SIG-M5 treated with dmso at 0.1 percent for 504 hours (cell line): Measurements from ENCODE around the gene RNF8.
A peak's percentile ranks its signal among the peaks of the same experiment; 100 is the strongest.
"Not testable (repeated sequence)": the region's sequence is repeated elsewhere in the genome, so short reads cannot be mapped to it uniquely, and the experiment has no call there.

Source experiments
- DNase-seq: peaks from one replicate; lab custom pipeline; 2025; ENCODE audit not compliant: unreplicated experiment; lab: John Stamatoyannopoulos, UW

RNF8 gene, protein sequence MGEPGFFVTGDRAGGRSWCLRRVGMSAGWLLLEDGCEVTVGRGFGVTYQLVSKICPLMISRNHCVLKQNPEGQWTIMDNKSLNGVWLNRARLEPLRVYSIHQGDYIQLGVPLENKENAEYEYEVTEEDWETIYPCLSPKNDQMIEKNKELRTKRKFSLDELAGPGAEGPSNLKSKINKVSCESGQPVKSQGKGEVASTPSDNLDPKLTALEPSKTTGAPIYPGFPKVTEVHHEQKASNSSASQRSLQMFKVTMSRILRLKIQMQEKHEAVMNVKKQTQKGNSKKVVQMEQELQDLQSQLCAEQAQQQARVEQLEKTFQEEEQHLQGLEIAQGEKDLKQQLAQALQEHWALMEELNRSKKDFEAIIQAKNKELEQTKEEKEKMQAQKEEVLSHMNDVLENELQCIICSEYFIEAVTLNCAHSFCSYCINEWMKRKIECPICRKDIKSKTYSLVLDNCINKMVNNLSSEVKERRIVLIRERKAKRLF

DNA sequence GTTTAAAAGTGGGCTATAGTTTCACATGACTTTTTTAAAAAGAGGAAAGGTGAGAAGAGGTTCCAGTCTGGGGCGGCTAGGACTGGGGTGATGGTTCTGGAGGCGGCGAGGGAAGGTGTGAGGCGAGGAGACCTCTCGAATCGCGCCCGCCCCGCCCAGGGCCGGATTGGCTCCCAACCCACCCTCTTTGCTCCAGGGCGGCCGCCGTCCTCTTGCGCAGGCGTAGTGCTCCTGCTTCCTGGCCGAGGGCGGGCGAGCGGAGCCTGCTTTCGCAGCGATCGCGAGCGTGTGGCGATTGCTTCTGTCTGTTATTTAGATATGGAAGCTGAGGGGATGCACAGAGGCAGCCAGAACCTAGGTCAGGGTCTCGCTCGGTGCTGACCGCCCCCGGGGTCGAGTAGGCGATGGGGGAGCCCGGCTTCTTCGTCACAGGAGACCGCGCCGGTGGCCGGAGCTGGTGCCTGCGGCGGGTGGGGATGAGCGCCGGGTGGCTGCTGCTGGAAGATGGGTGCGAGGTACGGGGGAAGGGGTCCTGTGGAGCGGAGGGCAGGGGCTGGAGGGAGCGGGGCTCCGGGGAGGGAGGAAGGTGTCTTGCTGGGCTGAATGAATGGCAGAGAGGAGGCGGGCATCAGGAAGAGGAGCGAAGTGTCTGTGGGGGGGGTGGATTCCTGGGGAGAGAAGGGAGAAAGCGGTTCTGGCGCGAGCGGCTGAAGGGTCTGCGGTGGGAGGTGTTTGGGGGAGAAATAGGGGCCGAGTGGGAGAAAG is at the start of gene RNF8:
Gene RNF8 (plus strand): TSS at position 223 of the 765 bp plus-strand sequence. CDS start 182 bp downstream, at position 405.
- peak; percentile 71 for DNase-seq

DNA sequence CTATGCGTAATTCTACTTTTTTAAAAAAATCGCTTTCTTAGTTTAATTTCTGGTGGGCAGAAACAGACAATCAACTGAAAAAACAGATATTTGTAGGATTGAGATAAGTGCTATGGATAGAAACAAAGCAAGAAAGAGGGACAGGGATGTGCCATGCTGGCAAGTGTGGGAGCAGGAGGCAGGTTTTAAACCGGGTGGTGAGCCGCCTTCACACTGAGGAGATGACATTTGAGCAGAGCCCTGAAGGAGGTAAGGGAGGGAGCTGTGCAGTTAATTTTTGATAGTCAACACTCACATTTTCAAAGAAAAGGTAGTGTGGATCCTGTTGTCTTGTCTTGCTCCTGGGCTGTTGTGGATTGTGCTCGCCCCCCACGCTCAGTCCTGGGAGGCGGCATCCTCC is 49.0 kb upstream of the RNF8 start:
- no peak for DNase-seq

DNA sequence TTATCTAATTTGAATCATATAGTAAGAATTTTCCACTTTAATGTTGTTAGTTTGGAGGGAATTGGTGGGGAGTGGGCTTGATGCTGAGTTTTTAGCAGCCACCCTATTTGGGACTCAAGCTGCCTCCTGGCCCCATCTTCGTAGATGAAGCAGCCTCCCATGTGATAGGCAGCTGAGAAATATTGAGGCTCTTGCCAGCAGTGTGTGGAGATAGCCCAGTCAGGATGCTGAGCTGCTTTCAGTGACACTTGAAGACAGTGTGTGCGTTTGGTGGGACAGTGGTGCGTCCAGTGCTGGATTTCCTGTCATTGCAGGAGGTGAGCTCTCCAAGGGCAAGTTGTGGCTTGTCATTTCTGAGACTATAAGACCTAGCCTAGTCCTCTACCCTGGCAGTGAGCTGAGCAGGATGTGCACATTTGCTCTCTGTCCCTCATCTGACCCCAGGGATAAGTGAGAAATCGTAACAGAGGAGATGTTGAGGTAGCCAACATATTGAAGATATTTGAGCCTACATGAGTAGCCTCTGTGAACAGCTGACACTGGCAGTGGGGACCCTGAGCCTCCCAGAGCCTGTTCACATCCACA is 47.9 kb upstream of the RNF8 start:
- no peak for DNase-seq

DNA sequence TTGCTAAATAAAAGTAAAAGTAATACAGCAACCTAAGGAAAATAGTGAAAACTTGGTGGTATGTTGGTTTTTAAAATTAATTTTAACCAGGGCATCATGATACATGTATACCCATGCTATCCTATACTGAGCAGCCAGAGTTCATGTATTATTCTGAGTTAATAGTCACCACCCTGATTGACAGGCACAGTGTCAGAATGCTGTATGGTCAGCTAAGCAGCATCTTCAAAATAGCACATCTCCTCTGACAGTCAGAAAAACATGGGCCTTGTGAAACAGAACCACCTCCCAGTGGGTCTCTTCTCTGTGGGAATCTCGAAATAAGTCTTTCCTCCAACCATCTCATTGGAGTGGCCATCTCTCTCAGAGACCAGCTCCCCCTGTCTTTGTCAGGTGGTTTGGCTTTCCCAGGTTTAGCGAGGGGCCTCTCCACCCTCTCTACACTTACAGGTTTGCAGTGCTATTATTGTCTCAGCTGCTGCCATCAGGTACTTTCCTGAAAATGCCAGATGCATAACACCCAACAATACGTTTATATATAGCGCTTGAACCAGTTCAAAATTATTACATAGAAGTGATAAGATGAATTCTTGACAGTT is 47.1 kb upstream of the RNF8 start:
- no peak for DNase-seq

DNA sequence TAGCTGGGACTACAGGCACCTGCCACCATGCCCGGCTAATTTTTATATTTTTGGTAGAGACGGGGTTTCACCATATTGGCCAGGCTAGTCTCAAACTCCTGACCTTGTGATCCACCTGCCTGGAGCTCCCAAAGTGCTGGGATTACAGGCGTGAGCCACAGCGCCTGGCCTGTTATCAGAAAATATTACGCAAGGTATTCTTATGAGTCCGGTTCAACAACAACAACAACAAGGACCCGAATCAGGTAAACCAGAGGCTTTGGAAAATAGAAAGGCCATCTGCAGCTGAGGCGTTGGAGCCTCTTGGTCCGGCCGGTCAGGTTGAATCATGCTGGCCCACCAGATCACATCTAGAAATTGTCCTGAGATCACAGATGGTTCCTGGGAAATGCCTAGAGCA is 46.3 kb upstream of the RNF8 start:
- DNase-seq, result not testable (repeated sequence)

DNA sequence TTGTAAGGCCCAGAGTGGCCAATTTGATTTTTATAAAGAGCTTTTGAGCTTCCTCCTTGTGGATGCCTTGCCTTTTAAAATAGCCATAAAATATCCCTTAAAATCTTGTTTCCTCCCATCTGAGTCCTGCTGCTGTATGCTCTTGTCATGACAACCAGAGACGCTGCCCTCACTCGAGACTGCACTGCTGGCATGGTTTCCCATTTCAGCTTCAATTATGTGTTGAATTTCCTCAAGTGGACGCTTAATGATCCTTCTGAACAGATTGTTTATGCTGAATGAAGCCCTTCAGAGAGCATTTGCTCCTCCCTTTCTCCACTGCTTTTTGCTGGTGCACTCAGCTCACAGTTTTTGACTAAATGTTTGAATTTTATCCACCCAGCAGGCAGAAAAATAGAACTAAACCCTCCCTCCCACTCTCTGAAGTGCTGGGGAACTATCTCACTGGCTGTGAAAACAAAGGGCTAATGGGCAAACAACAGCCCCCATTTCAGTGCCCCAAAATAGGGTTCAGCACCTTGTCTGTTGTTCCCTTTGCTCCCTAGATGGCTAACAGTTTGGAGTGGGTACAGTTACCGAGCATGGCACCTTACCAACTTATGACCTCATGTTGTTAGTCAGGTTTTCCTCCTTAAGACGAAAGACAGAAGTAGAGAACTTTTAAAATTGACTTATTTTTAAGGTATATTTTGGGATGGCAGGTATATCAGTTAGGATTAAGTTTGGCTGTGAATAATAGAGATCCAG is 45.5 kb upstream of the RNF8 start:
- DNase-seq, result no peak

DNA sequence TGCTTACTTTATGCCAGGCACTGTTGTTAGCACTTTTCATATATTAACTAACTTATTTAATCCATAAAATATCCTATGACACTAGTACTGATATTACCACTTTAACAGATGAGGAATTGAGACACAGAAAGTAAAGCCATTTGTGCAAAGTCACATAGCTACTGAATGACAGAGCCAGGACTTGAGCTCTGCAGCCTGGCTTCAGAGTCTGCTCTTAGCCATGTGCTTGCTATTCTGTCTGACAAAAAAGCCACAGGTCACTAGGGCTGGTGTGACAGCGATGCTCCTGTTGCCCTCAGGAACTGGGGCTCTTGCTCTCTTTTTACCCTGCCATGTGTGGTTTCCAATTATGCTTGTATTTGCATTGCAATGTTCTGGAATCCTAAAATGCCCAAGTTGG is 44.7 kb upstream of the RNF8 start:
- DNase-seq, result no peak

DNA sequence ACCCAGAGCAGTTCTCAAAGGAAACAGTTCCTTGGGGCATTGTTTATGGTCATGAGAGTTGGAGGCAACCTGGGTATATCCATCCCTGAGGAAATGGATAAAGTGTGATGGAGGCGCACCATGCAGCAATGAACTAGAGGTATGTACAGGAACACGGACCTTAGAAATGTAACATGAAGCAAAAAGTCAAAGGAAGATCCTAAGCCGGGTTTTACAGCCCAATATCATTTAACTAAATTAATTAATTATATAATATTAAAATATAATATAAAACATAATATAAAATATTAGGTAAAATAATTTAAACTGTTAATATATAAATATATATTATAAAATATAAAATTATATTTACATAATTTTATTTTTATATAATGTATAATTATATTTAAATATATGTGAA is 44.1 kb upstream of the RNF8 start:
- DNase-seq, result no peak

DNA sequence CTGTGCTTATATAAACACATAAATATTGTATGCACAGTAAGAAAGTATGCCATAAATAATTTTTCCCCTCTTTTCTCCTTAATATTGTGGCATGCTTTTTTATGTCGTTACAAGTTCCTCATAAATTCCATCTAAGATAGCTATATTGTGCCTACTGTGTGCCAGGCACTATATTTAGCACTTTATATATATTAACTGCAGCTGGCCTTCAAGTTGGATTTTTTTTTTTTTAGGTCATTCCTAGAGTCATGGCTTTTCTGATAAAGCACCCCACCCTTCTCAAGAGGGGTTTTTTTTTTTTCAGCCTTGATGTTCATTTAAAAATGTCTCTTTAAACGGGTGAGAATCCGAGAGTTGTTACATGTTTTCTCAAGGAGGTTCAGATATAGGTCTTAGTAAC is 42.8 kb upstream of the RNF8 start:
- no peak for DNase-seq

DNA sequence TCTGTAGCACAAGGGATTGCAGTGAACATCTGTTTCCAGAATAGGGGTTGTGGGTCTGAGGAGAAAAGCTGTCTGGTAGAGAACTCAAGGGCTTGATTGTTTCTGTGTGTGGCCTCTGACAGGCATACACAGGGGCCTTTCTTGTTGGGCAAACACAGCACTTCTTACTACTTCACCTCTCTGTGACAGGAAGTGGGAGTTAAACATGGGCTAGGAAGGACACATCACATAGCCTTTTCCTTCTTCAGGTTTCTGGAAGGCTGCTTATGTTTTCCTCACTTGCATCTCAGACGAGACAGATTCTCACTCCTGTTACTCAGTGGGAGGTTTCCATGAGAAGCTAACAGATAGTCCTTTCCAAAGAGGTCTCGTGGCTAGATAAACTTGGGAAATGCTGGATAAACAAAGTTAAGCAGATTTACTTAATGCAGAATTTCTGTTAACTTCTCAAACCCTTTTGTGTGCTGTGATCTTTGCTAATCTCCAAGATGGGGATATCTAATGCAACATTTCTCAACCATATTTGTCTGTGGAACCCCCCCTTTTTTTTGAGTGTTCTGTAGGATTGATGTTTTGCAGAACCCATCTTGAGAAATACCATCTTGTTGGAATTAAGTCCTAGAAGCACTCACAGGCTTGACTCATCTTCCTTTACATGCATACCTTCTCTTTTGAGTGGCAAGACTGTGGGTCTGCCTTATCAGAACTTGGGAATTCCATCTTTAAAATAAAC is 41.9 kb upstream of the RNF8 start:
- DNase-seq, result no peak

DNA sequence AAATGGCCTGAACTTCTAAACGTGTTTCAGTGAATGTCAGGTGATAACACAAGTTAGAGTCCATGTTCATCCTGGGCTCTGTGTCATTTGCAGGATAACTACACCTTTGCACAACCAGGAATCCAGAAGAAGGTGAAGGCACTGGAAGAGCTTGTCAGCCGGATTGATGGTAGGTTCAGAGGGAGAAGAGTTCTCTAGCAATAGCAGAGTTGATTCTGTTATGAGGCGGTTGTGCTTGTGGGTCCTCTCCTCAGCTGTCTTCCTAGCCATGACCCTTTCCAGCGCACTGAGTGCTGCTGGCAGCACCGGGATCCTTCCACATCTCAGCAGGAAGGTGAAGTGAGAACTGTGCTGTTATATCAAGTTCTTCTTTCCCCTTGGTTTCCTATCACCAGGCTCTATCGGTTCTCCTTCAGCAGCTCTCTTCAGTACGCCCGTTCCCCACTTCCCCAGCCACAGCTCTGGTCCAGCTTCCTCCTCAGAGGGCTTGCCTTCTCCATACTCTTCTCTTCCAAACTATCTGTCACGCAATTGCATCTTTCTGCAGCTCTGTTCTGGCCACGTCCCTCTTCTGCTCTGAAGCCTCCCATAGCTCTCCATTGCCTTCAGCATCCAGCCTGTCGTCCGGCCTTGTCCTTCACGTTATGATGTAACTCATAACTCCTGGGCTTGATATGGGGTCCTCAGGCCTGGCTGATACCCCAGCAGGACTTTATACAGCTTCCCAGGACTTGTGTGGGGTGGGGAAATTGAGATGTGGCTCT is 39.9 kb upstream of the RNF8 start:
- no peak for DNase-seq

DNA sequence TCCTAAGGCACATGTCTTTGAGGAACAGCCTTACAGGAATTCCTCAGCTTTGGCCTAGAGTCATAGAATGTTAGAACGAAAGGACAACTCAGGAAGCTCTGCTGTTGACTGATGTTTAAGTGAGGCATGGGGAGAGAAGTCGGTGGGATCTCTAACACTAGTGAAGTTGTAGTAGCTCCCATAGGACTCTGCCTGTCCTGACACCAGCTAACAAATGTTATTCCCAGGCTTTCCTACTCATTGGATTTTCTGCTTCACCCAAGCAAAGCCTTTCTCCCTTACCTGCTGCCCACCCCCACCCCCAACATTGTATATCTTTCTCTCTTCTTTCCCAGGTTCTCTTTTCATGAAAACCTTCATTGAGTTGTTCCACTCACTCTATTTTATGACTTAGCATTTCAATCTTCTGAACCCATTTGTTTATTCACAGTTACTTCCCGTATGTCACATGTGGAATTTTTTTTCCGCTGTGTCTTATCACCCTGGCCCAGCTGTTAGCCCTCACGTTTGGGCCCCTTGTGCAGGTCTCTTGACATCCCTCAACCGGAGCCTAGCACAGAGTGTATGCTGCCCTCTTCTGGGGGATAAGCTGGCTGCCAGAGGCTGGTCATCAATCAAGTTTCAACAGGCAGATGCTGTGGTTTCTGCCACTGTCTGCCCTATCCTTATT is 39.2 kb upstream of the RNF8 start:
- DNase-seq, result peak; percentile 29

DNA sequence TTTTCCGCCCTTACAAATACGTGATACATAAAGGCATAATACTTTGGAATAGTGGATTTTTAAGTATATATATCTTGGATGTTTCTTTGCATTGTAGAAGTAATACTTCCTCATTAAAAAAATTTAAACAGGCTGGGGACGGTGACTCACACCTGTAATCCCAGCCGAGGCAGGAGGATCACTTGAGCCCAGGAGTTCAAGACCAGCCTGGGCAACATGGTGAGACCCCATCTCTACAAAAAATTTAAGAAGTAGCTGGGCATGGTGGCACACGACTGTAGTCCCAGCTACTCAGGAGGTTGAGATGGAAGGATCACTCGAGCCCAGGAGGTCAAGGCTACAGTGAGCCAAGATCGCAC is 38.6 kb upstream of the RNF8 start:
- DNase-seq, result no peak

DNA sequence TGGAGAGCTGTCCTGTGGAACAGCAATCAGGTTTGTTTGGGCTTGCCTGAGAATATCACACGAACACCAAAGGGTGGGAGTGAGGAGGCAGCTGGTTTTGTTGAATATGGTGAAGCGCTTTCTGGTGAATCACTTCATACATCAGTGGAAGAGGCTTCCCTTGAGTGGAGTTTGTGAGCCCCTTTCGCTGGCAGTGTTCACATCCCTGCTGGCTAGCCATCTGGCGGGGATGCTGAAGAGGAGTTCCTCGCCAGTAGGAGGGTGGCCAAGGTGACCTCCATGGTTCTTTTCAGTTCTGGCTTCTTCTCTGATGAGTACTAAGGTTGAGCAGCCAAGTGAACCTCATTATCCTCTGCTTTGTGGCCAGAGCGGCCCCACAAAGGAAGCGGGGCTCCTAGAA is 37.7 kb upstream of the RNF8 start:
- no peak for DNase-seq

DNA sequence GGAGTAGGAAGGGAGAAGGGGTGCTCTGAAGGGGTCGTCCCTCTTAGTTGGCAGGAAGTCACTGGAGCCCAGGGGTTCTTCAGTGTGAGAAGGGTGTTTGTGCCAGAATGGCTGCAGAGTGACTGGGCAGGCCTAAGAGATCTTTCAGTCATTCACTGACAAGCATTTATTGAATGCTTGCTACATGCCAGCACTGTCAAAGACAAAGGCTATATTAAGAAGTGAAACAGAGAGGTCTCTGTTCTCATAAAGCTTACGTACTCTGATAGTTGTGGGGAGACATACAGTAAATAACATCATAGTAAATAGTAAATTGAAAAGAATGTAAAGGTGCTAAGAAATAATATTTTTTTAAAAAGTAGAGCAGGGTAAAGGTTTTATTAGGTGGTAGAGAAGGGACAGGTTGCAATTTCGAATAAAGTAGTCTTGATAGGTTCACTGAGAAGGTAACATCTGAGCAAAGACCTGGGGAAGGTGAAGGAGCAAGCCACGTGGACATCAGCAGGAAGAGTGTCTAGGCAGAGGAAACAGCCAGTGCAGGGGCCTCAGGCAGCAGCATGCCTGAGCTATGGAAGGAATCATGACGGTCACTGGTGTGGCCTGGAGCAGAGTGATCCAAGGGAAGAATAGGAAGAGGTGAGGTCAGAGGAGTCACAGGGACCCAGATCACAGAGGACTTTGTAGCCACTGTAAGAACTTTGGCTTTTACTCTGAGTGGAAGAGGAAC is 36.3 kb upstream of the RNF8 start:
- no peak for DNase-seq

DNA sequence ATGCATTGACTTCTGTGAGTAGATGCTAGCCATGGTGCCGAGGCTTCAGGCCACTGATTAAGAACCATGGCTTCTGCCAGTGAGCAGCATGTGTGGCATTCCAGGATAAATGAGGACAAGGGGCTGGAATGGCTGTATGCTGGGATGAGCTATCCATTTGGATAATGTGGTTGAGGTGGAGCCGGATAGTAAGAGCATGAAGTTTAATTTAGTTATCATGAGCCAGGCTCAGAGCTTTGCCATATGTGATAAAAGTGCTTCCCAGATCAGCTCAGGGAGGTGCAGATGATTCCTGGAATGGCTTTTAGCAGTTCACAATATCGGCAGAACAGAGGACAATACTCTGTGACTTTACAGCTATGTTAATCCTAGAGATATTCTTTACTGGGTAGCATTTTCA is 34.6 kb upstream of the RNF8 start:
- DNase-seq, result no peak

DNA sequence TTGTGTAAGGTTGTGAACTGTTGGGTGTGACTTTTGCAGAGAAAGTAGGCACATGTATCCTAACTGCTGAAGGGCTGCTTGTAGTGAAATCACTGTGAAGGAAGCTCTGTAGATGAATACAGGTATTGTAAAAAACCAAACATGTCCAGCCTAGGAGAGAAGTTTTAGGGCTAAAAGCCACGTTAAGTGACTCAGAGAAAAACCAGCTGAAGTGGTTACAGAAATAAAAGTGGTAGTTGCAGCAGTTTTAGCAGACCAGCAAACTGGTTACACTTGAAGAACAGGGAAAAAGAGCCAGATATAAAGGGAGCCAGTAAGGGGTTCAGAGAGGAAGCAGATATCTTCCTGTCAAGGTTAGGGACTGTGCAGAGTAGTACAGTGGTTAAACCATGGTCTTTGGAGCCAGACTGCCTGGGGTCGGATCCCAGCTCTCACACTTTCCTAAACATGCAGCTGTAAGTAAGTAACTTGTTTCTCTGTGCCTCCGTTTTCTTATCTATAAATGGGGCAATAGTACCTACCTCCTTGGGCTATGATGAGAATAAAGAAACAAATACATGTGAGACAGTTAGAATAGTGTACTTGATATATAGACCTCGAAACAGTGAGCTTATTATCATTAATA is 33.8 kb upstream of the RNF8 start:
- DNase-seq, result no peak

DNA sequence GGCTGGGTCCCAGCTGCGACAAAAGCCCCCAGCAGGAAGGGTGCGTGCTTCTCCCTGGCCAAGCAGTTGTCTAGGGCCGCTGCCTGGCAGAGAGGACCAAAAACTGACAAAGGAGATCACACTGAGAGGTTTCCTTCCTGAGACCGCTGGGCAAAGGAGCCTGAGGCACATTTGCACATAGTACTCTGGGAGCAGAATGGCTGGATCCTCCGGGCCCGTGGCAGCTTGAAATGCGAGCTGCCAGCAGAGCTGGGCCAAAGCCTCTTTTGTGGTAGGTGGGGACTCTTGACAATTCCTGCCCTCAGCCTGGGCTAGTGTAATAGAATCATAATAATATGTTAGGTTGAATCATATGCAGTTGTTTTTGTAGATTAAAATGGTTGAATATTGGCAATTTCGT is 33.1 kb upstream of the RNF8 start:
- DNase-seq, result no peak
